ENCODE data around the gene FGF5. TPM values are rescaled to one million over a fixed set of nuclear protein-coding genes. Genes with fewer than 3 reads are reported as not detected.

The FGF5 gene
- total and polyA plus RNA-seq, 2 of the 13 experiments (the other 11 are each of a cell fraction or from before 2014, with no cell fraction given): not detected

GRCh38 chr4:80232707-80233370 lies 33.6 kb upstream of the FGF5 start:
- Histone ChIP-seq H3K79me2 (ENCODE audit: insufficient read depth, low read length) (no peaks in the 10 kb centered on the region), H3K27me3 (ENCODE audit: control insufficient read depth in 1 of 2, insufficient read depth in 2 of 2, low read length in 2 of 2) (no peaks in the 10 kb centered on the region), H4K20me1 (ENCODE audit: insufficient read depth, low read length) (no peaks in the 10 kb centered on the region), H3K4me1 (ENCODE audit: insufficient read depth, low read length) (no peaks in the 10 kb centered on the region), H3K9ac (ENCODE audit: insufficient read depth, low read depth, low read length) (no peak overlapping the region), H3K36me3 (replicated peaks in 1 of 2; ENCODE audit: control insufficient read depth in 1 of 2, insufficient read depth in 2 of 2, low read length in 2 of 2) (no peaks in the 10 kb centered on the region), H2AFZ (ENCODE audit: low read length) (no peak overlapping the region), H3K27ac (ENCODE audit: extremely low read length, insufficient read depth, low read length) (no peak overlapping the region), H3K4me2 (ENCODE audit: low read depth, low read length) (no peak overlapping the region), H3K4me3 (replicated peaks in 1 of 3; ENCODE audit: insufficient read depth in 1 of 3, low read depth in 2 of 3, low read length in 3 of 3) (no peak overlapping the region), H3K9me3 (ENCODE audit: low read length) (no peaks in the 10 kb centered on the region)
- POLR2A ChIA-PET: no interaction called here
- ATAC-seq (no peak), FAIRE-seq (no peak), DNase-seq (ENCODE audit: low spot score) (no peak)
- intact Hi-C loops (cut with micrococcal nuclease; ENCODE audit: unreplicated experiment) (no loop called here), in situ Hi-C loops (cut with HindIII; ENCODE audit: extremely low pct_ligation_motif_present, low pct_unique_long_range_greater_than_20kb) (no loop called here)
- CTCF ChIA-PET (ENCODE audit: low intra/inter-chr PET ratio, low total read pairs): no interaction called here
- no TSS peak for BruUV-seq (replicated peaks)
- 0% methylated on average over 2 of the region's 2 CpGs for WGBS (ENCODE audit: low lambda C conversion rate)
- TF ChIP-seq IRX3 (CRISPR knock-in tag; IDR thresholded peaks at IDR 0.05; ENCODE audit: borderline replicate concordance, low read depth) (no peak), ZNF124 (CRISPR knock-in tag; IDR thresholded peaks at IDR 0.05) (no peak), ZBTB2 (CRISPR knock-in tag; IDR thresholded peaks at IDR 0.05; ENCODE audit: low read depth) (no peak), RARG (CRISPR knock-in tag; IDR thresholded peaks at IDR 0.05; ENCODE audit: low read depth) (no peak), RFX1 (IDR thresholded peaks at IDR 0.05) (no peak)
- TF ChIP-seq, protein P1, sequence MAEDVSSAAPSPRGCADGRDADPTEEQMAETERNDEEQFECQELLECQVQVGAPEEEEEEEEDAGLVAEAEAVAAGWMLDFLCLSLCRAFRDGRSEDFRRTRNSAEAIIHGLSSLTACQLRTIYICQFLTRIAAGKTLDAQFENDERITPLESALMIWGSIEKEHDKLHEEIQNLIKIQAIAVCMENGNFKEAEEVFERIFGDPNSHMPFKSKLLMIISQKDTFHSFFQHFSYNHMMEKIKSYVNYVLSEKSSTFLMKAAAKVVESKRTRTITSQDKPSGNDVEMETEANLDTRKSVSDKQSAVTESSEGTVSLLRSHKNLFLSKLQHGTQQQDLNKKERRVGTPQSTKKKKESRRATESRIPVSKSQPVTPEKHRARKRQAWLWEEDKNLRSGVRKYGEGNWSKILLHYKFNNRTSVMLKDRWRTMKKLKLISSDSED (CRISPR knock-in tag; IDR thresholded peaks at IDR 0.05): no peak
- TF ChIP-seq, protein P2, sequence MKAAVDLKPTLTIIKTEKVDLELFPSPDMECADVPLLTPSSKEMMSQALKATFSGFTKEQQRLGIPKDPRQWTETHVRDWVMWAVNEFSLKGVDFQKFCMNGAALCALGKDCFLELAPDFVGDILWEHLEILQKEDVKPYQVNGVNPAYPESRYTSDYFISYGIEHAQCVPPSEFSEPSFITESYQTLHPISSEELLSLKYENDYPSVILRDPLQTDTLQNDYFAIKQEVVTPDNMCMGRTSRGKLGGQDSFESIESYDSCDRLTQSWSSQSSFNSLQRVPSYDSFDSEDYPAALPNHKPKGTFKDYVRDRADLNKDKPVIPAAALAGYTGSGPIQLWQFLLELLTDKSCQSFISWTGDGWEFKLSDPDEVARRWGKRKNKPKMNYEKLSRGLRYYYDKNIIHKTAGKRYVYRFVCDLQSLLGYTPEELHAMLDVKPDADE (CRISPR knock-in tag; IDR thresholded peaks at IDR 0.05): no peak
